HFF-Myc (cell line): ENCODE results near the gene PRRG3.

Experiments used
- DNase-seq: peaks from one replicate; pipeline ENCODE4 v3.0.0-alpha.2; 2011; ENCODE audit warnings: low read depth; ENCODE audit errors: extremely low read depth
- H3K4me3 ChIP-seq: replicated peaks from 2 replicates; pipeline ENCODE4 v1.5.1; 2011; ENCODE audit warnings: low read depth, mild to moderate bottlenecking, control low read depth, low read length
- CTCF ChIP-seq: IDR thresholded peaks from 2 replicates; pipeline ENCODE4 v1.5.1; 2012; ENCODE audit warnings: mild to moderate bottlenecking, low read depth, low read length, control low read depth; ENCODE audit errors: missing control alignments

PRRG3 gene

GRCh38 chrX:151746502-151746901, 51.2 kb downstream of the PRRG3 start:
- no peak overlapping the region for H3K4me3 ChIP-seq
- no peak for DNase-seq
- no peak for TF ChIP-seq CTCF

GRCh38 chrX:151750511-151750910, 55.3 kb downstream of the PRRG3 start:
- H3K4me3 ChIP-seq, result no peak overlapping the region
- no peak for TF ChIP-seq CTCF
- DNase-seq, result no peak

- no peak for DNase-seq
- TF ChIP-seq CTCF, result no peak
- no peak overlapping the region for H3K4me3 ChIP-seq
Measured at GRCh38 chrX:151752847-151753246, 57.6 kb downstream of the PRRG3 start.

- H3K4me3 ChIP-seq, result no peak overlapping the region
- TF ChIP-seq CTCF, result peak; percentile 67
- DNase-seq, result no peak
Measured at GRCh38 chrX:151753313-151754046, 58.2 kb downstream of the PRRG3 start.

GRCh38 chrX:151754047-151754429, 58.8 kb downstream of the PRRG3 start:
- no peak for DNase-seq
- H3K4me3 ChIP-seq, result no peak overlapping the region
- no peak for TF ChIP-seq CTCF

- no peak for TF ChIP-seq CTCF
- no peak overlapping the region for H3K4me3 ChIP-seq
- DNase-seq, result no peak
Measured at GRCh38 chrX:151754641-151755215, 59.5 kb downstream of the PRRG3 start.
